Muscle of leg (tissue), 16 donors: ENCODE measurements around the gene TMCO1. TPM values are rescaled to one million over a fixed set of nuclear protein-coding genes. Genes with fewer than 3 reads are reported as not detected.
A peak's percentile ranks its signal among the peaks of the same experiment; 100 is the strongest.
"Not testable (repeated sequence)": the region's sequence is repeated elsewhere in the genome, so short reads cannot be mapped to it uniquely, and the experiment has no call there.

Experiments used
- DNase-seq: peaks from one replicate; pipeline ENCODE4 v3.0.0; 2013
- H3K27ac ChIP-seq: one replicate; pipeline ENCODE4 v1.5.1; 2013; ENCODE audit warnings: mild to moderate bottlenecking, low read length, control low read depth
- H3K27me3 ChIP-seq: one replicate; pipeline ENCODE4 v1.6.1; 2013; ENCODE audit warnings: low read length; ENCODE audit not compliant: control insufficient read depth, insufficient read depth
- H3K36me3 ChIP-seq: one replicate; pipeline ENCODE4 v1.6.1; 2013; ENCODE audit warnings: low read length; ENCODE audit not compliant: control insufficient read depth, insufficient read depth
- H3K4me1 ChIP-seq: one replicate; pipeline ENCODE4 v1.6.1; 2013; ENCODE audit warnings: low read length; ENCODE audit not compliant: control insufficient read depth, insufficient read depth
- H3K4me3 ChIP-seq: one replicate; pipeline ENCODE4 v1.5.1; 2013; ENCODE audit warnings: low read length, control low read depth
- H3K9me3 ChIP-seq: replicated peaks from 2 replicates; pipeline ENCODE4 v1.6.1; 2013; ENCODE audit warnings: low read depth, low read length; ENCODE audit not compliant: control insufficient read depth
- WGBS: methylation state at CpG from one replicate; pipeline ENCODE4 v1.1.5; 2013; ENCODE audit warnings: missing lambda C conversion rate; ENCODE audit not compliant: insufficient coverage; 5-methylcytosine and 5-hydroxymethylcytosine counted together
- long read RNA-seq, 11 donors: transcript quantifications; one replicate each; lab custom pipeline, GENCODE V29; 2026
- polyA plus RNA-seq, 8 donors: library from polyadenylated mRNA; unstranded; fragments of 120-200 nt; gene quantifications; one replicate each; pipeline versions ENCODE4 v1.2.1 to v1.2.3, GENCODE V29; 2013; ENCODE audit warnings: inconsistent platforms in 1 of 8, low replicate concordance in 1 of 8; ENCODE audit not compliant: insufficient read length in 8 of 8, insufficient read depth in 1 of 8
- total RNA-seq: library from RNA; stranded (reverse); fragments of 120-200 nt; gene quantifications from one replicate; pipeline ENCODE4 v1.2.4, GENCODE V29; 2013

The TMCO1 gene
- total RNA-seq (60.3 TPM), polyA plus RNA-seq (10 to 100 TPM; 53.3 to 72.6 (median 56.6) TPM)
- long read RNA-seq, donor 1, full-length matches to known transcripts: 5 of 12 reads
- long read RNA-seq, donor 1, partial matches to known transcripts: 7 of 12 reads
- long read RNA-seq, donor 1, other reads (novel, unspliced or antisense): 0 of 12 reads
- long read RNA-seq, donor 2, full-length matches to known transcripts: 4 of 4 reads
- long read RNA-seq, donor 2, partial matches to known transcripts: 0 of 4 reads
- long read RNA-seq, donor 2, other reads (novel, unspliced or antisense): 0 of 4 reads
- long read RNA-seq, donor 3, full-length matches to known transcripts: 13 of 31 reads
- long read RNA-seq, donor 3, partial matches to known transcripts: 18 of 31 reads
- long read RNA-seq, donor 3, other reads (novel, unspliced or antisense): 0 of 31 reads
- long read RNA-seq, donor 4, full-length matches to known transcripts: 9 of 14 reads
- long read RNA-seq, donor 4, partial matches to known transcripts: 5 of 14 reads
- long read RNA-seq, donor 4, other reads (novel, unspliced or antisense): 0 of 14 reads
- long read RNA-seq, donor 5, full-length matches to known transcripts: 42 of 95 reads
- long read RNA-seq, donor 5, partial matches to known transcripts: 53 of 95 reads
- long read RNA-seq, donor 5, other reads (novel, unspliced or antisense): 0 of 95 reads
- long read RNA-seq, donor 6, full-length matches to known transcripts: 34 of 71 reads
- long read RNA-seq, donor 6, partial matches to known transcripts: 32 of 71 reads
- long read RNA-seq, donor 6, other reads (novel, unspliced or antisense): 5 of 71 reads
- long read RNA-seq, donor 7, full-length matches to known transcripts: 21 of 55 reads
- long read RNA-seq, donor 7, partial matches to known transcripts: 28 of 55 reads
- long read RNA-seq, donor 7, other reads (novel, unspliced or antisense): 6 of 55 reads
- long read RNA-seq, donor 8, full-length matches to known transcripts: 22 of 36 reads
- long read RNA-seq, donor 8, partial matches to known transcripts: 14 of 36 reads
- long read RNA-seq, donor 8, other reads (novel, unspliced or antisense): 0 of 36 reads
- long read RNA-seq, donor 9, full-length matches to known transcripts: 17 of 41 reads
- long read RNA-seq, donor 9, partial matches to known transcripts: 24 of 41 reads
- long read RNA-seq, donor 9, other reads (novel, unspliced or antisense): 0 of 41 reads
- long read RNA-seq, donor 10, full-length matches to known transcripts: 30 of 40 reads
- long read RNA-seq, donor 10, partial matches to known transcripts: 10 of 40 reads
- long read RNA-seq, donor 10, other reads (novel, unspliced or antisense): 0 of 40 reads
- long read RNA-seq, donor 11, full-length matches to known transcripts: 18 of 32 reads
- long read RNA-seq, donor 11, partial matches to known transcripts: 14 of 32 reads
- long read RNA-seq, donor 11, other reads (novel, unspliced or antisense): 0 of 32 reads

GRCh38 chr1:165768513-165769394 lies at the start of gene TMCO1:
TSS of gene TMCO1 (minus strand) at chr1:165768868. CDS start at chr1:165768751, 117 bp downstream.
- Histone ChIP-seq H3K9me3 (no peaks in the 10 kb centered on the region), H3K27ac (peak within 1 kb of the TSS; percentile 89), H3K36me3 (peaks cover 22% of the 10 kb centered on the region), H3K4me3 (peak within 1 kb of the TSS; percentile 70), H3K4me1 (peaks cover 9% of the 10 kb centered on the region), H3K27me3 (no peaks in the 10 kb centered on the region)
- peak; percentile 99 for DNase-seq
- WGBS: under 1% methylated on average over 42 of the region's 56 CpGs

- Histone ChIP-seq H3K36me3 (no peaks in the 10 kb centered on the region), H3K4me3 (no peak overlapping the region), H3K9me3 (no peaks in the 10 kb centered on the region), H3K27ac (no peak overlapping the region), H3K4me1 (no peaks in the 10 kb centered on the region), H3K27me3 (no peaks in the 10 kb centered on the region)
- WGBS: 68% methylated on average over 3 of the region's 13 CpGs
- no peak for DNase-seq
These were observed 48.3 kb upstream of the TMCO1 start for GRCh38 chr1:165816826-165817497.

DNA sequence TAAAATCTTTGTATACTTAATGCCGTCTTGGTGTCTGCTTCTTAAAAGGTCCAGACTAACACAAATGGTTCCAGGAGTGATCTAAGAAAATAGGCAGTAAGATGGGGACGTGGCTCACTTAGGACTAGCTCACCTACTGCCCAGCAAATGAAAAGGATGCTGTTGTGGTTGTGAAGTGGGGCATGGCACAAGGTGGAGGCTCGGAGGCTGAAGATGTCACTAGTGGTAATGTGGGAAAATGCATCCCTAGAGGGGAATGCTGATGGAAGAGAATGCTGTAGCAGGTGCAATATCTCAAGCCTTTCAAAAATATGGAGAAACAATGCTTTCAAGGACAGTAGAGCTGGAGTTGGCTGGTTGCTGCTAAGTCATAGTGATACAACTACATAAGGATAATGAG lies 47.5 kb upstream of the TMCO1 start:
- no peaks in the 10 kb centered on the region for H3K4me1 ChIP-seq

GRCh38 chr1:165815725-165816124 lies 47.1 kb upstream of the TMCO1 start:
- H3K36me3 ChIP-seq: no peaks in the 10 kb centered on the region
- WGBS: 73% methylated on average over 2 of the region's 3 CpGs
- no peaks in the 10 kb centered on the region for H3K9me3 ChIP-seq
- DNase-seq: no peak
- no peaks in the 10 kb centered on the region for H3K27me3 ChIP-seq
- no peak overlapping the region for H3K27ac ChIP-seq
- H3K4me1 ChIP-seq: no peaks in the 10 kb centered on the region
- H3K4me3 ChIP-seq: no peak overlapping the region

More for the DNA sequence above, 47.5 kb upstream of the TMCO1 start:
- Histone ChIP-seq H3K27ac (no peak overlapping the region), H3K9me3 (no peaks in the 10 kb centered on the region), H3K4me3 (no peak overlapping the region), H3K36me3 (no peaks in the 10 kb centered on the region), H3K27me3 (no peaks in the 10 kb centered on the region)
- WGBS: 35% methylated on average over 2 of the region's 3 CpGs
- DNase-seq: no peak

DNA sequence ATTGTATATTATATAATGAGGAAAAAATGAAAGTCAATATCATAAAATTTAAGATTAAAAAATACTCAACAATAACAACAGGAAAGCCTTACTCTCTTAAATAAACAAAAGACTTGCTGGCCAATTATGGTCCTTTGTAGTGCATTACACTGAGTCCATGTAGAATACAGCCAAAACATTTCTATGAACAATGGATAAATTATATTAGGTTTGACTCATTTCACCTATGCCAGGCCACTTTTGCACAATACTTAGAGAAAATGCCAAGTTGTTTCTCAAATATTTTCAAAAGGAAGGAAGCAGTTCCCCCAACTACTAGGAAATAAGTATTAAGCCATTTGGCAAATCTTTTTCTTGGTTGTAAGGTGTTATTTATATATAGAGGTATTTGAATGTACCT lies 38.9 kb upstream of the TMCO1 start:
- H3K9me3 ChIP-seq: no peaks in the 10 kb centered on the region
- no peaks in the 10 kb centered on the region for H3K4me1 ChIP-seq
- no peak overlapping the region for H3K4me3 ChIP-seq
- no peak overlapping the region for H3K27ac ChIP-seq
- no peak for DNase-seq
- no peaks in the 10 kb centered on the region for H3K36me3 ChIP-seq
- no peaks in the 10 kb centered on the region for H3K27me3 ChIP-seq

- H3K27ac ChIP-seq, H3K9me3 ChIP-seq, H3K4me1 ChIP-seq, H3K36me3 ChIP-seq, H3K27me3 ChIP-seq, DNase-seq, H3K4me3 ChIP-seq: not testable (repeated sequence)
- WGBS: no CpG with 5 or more reads among the region's 1 CpG
These were observed 35.8 kb upstream of the TMCO1 start for GRCh38 chr1:165804513-165804912.

GRCh38 chr1:165799387-165799786 lies 30.7 kb upstream of the TMCO1 start:
- no peak for DNase-seq
- H3K9me3 ChIP-seq: peaks cover 7% of the 10 kb centered on the region
- H3K4me3 ChIP-seq: no peak overlapping the region
- no peaks in the 10 kb centered on the region for H3K27me3 ChIP-seq
- no peak overlapping the region for H3K27ac ChIP-seq
- H3K4me1 ChIP-seq: no peaks in the 10 kb centered on the region
- H3K36me3 ChIP-seq: no peaks in the 10 kb centered on the region

DNA sequence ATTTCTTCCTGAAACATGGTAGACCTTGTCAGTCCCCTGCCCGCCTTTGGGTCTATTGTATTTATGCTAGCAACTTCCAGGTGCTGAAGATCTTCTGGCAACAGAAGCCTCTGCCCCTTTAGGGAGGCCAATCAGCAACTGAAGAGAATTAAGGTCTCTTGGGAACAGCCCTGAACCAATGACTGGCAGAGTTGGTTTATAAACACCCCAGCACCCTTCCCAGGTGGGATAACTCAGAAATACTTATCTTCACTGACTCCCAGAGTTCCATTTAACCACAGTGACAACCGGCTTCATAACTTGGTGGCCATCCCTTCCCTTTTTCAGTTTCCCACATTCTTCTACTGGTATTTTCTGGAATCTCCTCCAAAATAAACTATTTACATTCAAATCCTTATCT lies 27.2 kb upstream of the TMCO1 start:
- H3K36me3 ChIP-seq: no peaks in the 10 kb centered on the region
- no peak for DNase-seq
- H3K27ac ChIP-seq: no peak overlapping the region
- H3K9me3 ChIP-seq: peaks cover 7% of the 10 kb centered on the region
- H3K4me1 ChIP-seq: no peaks in the 10 kb centered on the region
- H3K4me3 ChIP-seq: no peak overlapping the region
- no CpG with 5 or more reads among the region's 2 CpGs for WGBS
- peaks cover 3% of the 10 kb centered on the region for H3K27me3 ChIP-seq
